IMR-90 (cell line): ENCODE results near the gene LNX1. TPM values are rescaled to one million over a fixed set of nuclear protein-coding genes. Genes with fewer than 3 reads are reported as not detected.
A peak's percentile ranks its signal among the peaks of the same experiment; 100 is the strongest.

Source experiments
- ATAC-seq: fragments of 200-7000 bp; cut with Tn5 transposase; 2 replicates; pipeline ENCODE4 v1.9.1; 2020; ENCODE audit warnings: low read depth, mild to moderate bottlenecking, moderate library complexity
- BruUV-seq: library from RNA; stranded (reverse); fragments of 400-500 nt; replicated peaks from 2 replicates; lab custom pipeline; 2021; lab: Mats Ljungman, UMichigan
- CTCF ChIA-PET: fragments of 300-600 bp; formaldehyde crosslinking; extraction: SDS; loops from one replicate; lab custom pipeline; 2021; ENCODE audit warnings: antibody characterized with exemption; lab: Yijun Ruan, JAX
- POLR2A ChIA-PET: fragments of 300-600 bp; sonication (Branson Sonifier 250); formaldehyde crosslinking; loops from one replicate; lab custom pipeline; 2022; ENCODE audit warnings: antibody characterized with exemption; ENCODE audit not compliant: unreplicated experiment; lab: Charles Lee
- DNase-seq: peaks from one replicate; pipeline ENCODE4 v3.0.0; 2013
- H2AFZ ChIP-seq: replicated peaks from 2 replicates; pipeline ENCODE3; 2013; ENCODE audit warnings: low read length, mild to moderate bottlenecking; ENCODE audit not compliant: poor library complexity
- H2AK5ac ChIP-seq: 2 replicates; pipeline ENCODE4 v1.6.1; 2013; ENCODE audit warnings: low read depth, low read length, inconsistent platforms
- H2AK9ac ChIP-seq: replicated peaks from 2 replicates; pipeline ENCODE3; 2013; ENCODE audit warnings: mild to moderate bottlenecking, low read depth, low read length, moderate library complexity; ENCODE audit not compliant: poor library complexity
- H2BK120ac ChIP-seq: 2 replicates; pipeline ENCODE4 v1.6.1; 2013; ENCODE audit warnings: low read depth, low read length, inconsistent platforms
- H2BK15ac ChIP-seq: 3 replicates; pipeline ENCODE4 v1.6.1; 2013; ENCODE audit warnings: low read depth, low read length, inconsistent platforms
- H2BK20ac ChIP-seq: 2 replicates; pipeline ENCODE4 v1.6.1; 2013; ENCODE audit warnings: low read depth, mild to moderate bottlenecking, inconsistent platforms, low read length, moderate library complexity
- H2BK5ac ChIP-seq: 2 replicates; pipeline ENCODE4 v1.6.1; 2013; ENCODE audit warnings: mild to moderate bottlenecking, low read depth, low read length, inconsistent platforms; ENCODE audit not compliant: poor library complexity, severe bottlenecking
- H3K14ac ChIP-seq: replicated peaks from 2 replicates; pipeline ENCODE4 v1.6.1; 2013; ENCODE audit warnings: low read depth, low read length, inconsistent platforms
- H3K18ac ChIP-seq: 2 replicates; pipeline ENCODE4 v1.6.1; 2013; ENCODE audit warnings: low read depth, low read length, control low read depth
- H3K23ac ChIP-seq: 2 replicates; pipeline ENCODE4 v1.6.1; 2013; ENCODE audit warnings: low read depth, low read length, inconsistent platforms
- H3K27ac ChIP-seq: 2 replicates; pipeline ENCODE4 v1.5.1; 2013; ENCODE audit warnings: mild to moderate bottlenecking, control low read depth, low read length; ENCODE audit not compliant: insufficient read depth
- H3K27me3 ChIP-seq: 2 replicates; pipeline ENCODE4 v1.6.1; 2013; ENCODE audit warnings: low read length; ENCODE audit not compliant: control insufficient read depth, insufficient read depth
- H3K36me3 ChIP-seq: 2 replicates; pipeline ENCODE4 v1.6.1; 2013; ENCODE audit warnings: low read length, mixed read lengths; ENCODE audit not compliant: control insufficient read depth, insufficient read depth
- H3K4ac ChIP-seq: 2 replicates; pipeline ENCODE4 v1.6.1; 2013; ENCODE audit warnings: low read depth, low read length, inconsistent platforms
- H3K4me1 ChIP-seq: 2 replicates; pipeline ENCODE4 v1.6.1; 2013; ENCODE audit warnings: low read length, mixed read lengths; ENCODE audit not compliant: control insufficient read depth, insufficient read depth
- H3K4me2 ChIP-seq: 2 replicates; pipeline ENCODE4 v1.6.1; 2013; ENCODE audit warnings: low read depth, mild to moderate bottlenecking, control low read depth, low read length, moderate library complexity
- H3K4me3 ChIP-seq: 2 replicates; pipeline ENCODE4 v1.5.1; 2013; ENCODE audit warnings: low read depth, mild to moderate bottlenecking, control low read depth, low read length, moderate library complexity; ENCODE audit not compliant: insufficient read depth
- H3K56ac ChIP-seq: 2 replicates; pipeline ENCODE4 v1.6.1; 2013; ENCODE audit warnings: low read length, inconsistent platforms; ENCODE audit not compliant: insufficient read depth; ENCODE audit errors: extremely low read depth
- H3K79me1 ChIP-seq, 2 experiments: 2 replicates each; pipeline ENCODE4 v1.6.1; 2013; ENCODE audit warnings: low read length in 2 of 2, inconsistent platforms in 1 of 2, low read depth in 1 of 2
- H3K9ac ChIP-seq: 2 replicates; pipeline ENCODE4 v1.6.1; 2013; ENCODE audit warnings: low read depth, low read length, control low read depth
- H3K9me1 ChIP-seq: 2 replicates; pipeline ENCODE4 v1.6.1; 2013; ENCODE audit warnings: low read length, inconsistent platforms; ENCODE audit not compliant: insufficient read depth
- H3K9me3 ChIP-seq: 2 replicates; pipeline ENCODE4 v1.6.1; 2013; ENCODE audit warnings: low read length; ENCODE audit not compliant: control insufficient read depth, insufficient read depth
- H4K20me1 ChIP-seq: 2 replicates; pipeline ENCODE4 v1.6.1; 2013; ENCODE audit warnings: low read length, inconsistent platforms; ENCODE audit not compliant: insufficient read depth
- H4K5ac ChIP-seq: 2 replicates; pipeline ENCODE4 v1.6.1; 2013; ENCODE audit warnings: mild to moderate bottlenecking, low read depth, low read length, control low read depth
- H4K8ac ChIP-seq, 2 experiments: 2 replicates each; pipeline ENCODE4 v1.6.1; 2013; ENCODE audit warnings: low read depth in 2 of 2, low read length in 2 of 2, control low read depth in 1 of 2, inconsistent platforms in 1 of 2
- H4K91ac ChIP-seq: 2 replicates; pipeline ENCODE4 v1.6.1; 2013; ENCODE audit warnings: low read depth, low read length, inconsistent platforms; ENCODE audit not compliant: insufficient read depth
- CEBPB ChIP-seq: IDR thresholded peaks from 2 replicates; pipeline ENCODE4 v1.6.1; 2012; ENCODE audit warnings: low read depth, low read length, improper control_type of control experiment
- MAZ ChIP-seq: IDR thresholded peaks from 2 replicates; pipeline ENCODE4 v1.6.1; 2012; ENCODE audit warnings: low read depth, mild to moderate bottlenecking, low read length, improper control_type of control experiment, moderate library complexity, borderline replicate concordance
- POLR2A ChIP-seq: IDR thresholded peaks from 2 replicates; pipeline ENCODE4 v1.6.1; 2012; ENCODE audit warnings: mild to moderate bottlenecking, low read depth, low read length
- RAD21 ChIP-seq: IDR thresholded peaks from 2 replicates; pipeline ENCODE4 v1.6.1; 2012; ENCODE audit warnings: low read length, improper control_type of control experiment
- SMC3 ChIP-seq: fragments of 150-350 bp; IDR thresholded peaks from 2 replicates; pipeline ENCODE4 v1.6.1; 2016; ENCODE audit warnings: low read depth, mild to moderate bottlenecking, antibody characterized with exemption, low read length, moderate library complexity
- WGBS, 2 experiments: methylation state at CpG; one replicate each; pipeline versions ENCODE4 v1.1.5 to v1.1.7; 2013; ENCODE audit warnings: missing lambda C conversion rate in 2 of 2; ENCODE audit not compliant: insufficient read length in 1 of 2; ENCODE audit errors: extremely low coverage in 2 of 2; 5-methylcytosine and 5-hydroxymethylcytosine counted together
- dilution Hi-C: fragments of 300-500 bp; cut with HindIII; formaldehyde crosslinking; loops from one replicate; pipeline ENCODE4 v1.14.3; 2018; ENCODE audit warnings: low sequenced_read_pairs; ENCODE audit not compliant: unreplicated experiment
- in situ Hi-C: fragments of 300-500 bp; cut with MboI; formaldehyde crosslinking; loops from 3 replicates; pipeline ENCODE4 v1.14.3; 2019; ENCODE audit warnings: low sequenced_read_pairs, inconsistent platforms, mixed read lengths
- intact Hi-C: fragments of 100-400 bp; cut with micrococcal nuclease; formaldehyde crosslinking; loops from 2 replicates; pipeline ENCODE4 v1.10.0; 2022
- polyA plus RNA-seq, 3 experiments: library from polyadenylated mRNA; depleted of rRNA; stranded (reverse); fragments of >200 nt; gene quantifications; 2 replicates each; pipeline ENCODE4 v1.2.3, GENCODE V29; 2012; ENCODE audit warnings: low replicate concordance in 1 of 3
- total RNA-seq: library from RNA; depleted of rRNA; stranded (reverse); fragments of >200 nt; gene quantifications from 2 replicates; pipeline ENCODE4 v1.2.3, GENCODE V29; 2012
- TF ChIP-seq, protein P1 (sequence below): fragments of 150-350 bp; IDR thresholded peaks from 2 replicates; pipeline ENCODE4 v1.6.1; 2017; ENCODE audit warnings: mild to moderate bottlenecking, antibody characterized with exemption, low read length, low read depth
- TF ChIP-seq, protein P2 (sequence below): conservative IDR thresholded peaks from 2 replicates; pipeline ENCODE4 v1.5.1; 2012; ENCODE audit warnings: mild to moderate bottlenecking, low read depth, low read length, improper control_type of control experiment

The LNX1 gene
- total and polyA plus RNA-seq, 2 of the 4 experiments (the other 2 are of a cell fraction): 0.15 to 0.36 TPM

DNA sequence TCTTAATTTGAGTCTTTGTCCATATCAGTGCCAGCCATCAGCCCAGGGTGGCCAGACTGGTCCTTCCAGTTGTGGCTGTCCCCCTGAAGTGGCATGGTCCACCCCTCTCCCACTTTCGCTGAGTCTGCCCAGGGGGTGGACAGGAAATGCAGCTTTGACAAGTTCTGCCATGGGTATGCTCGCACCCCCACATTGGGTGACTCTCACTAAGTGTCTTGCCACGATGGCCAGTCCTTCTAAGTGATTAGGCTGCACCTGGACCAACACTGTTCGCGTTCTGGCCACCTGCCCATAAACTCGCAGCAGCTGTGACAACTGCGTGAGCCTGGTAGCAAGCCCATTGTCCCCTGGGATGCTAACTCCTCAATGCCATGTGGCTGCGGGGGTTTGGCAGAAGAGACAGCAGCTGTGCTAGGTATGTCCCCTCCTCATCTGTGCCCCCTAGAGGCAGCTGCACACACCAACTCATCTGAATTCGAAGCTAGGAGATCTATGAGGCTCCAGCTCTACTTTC lies 10.0 kb upstream of the LNX1 start:
- no peak overlapping the region for H3K56ac ChIP-seq
- H3K4me1 ChIP-seq: no peaks in the 10 kb centered on the region; the same call in none of the 2 replicates
- POLR2A ChIA-PET: no interaction called here
- H2BK20ac ChIP-seq: peak overlapping the region; percentile 40; the same call in 1 of the 2 replicates
- peak overlapping the region; percentile 57; the same call in 1 of the 2 replicates for H2BK120ac ChIP-seq
- no peak overlapping the region for H3K9ac ChIP-seq
- TF ChIP-seq SMC3: no peak
- 0 out of 2 replicates have a peak, but pooled peaks have one; percentile 22 for TF ChIP-seq RAD21
- TF ChIP-seq MAZ: no peak
- TF ChIP-seq, protein P1, sequence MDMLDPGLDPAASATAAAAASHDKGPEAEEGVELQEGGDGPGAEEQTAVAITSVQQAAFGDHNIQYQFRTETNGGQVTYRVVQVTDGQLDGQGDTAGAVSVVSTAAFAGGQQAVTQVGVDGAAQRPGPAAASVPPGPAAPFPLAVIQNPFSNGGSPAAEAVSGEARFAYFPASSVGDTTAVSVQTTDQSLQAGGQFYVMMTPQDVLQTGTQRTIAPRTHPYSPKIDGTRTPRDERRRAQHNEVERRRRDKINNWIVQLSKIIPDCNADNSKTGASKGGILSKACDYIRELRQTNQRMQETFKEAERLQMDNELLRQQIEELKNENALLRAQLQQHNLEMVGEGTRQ: no peak
- TF ChIP-seq, protein P2, sequence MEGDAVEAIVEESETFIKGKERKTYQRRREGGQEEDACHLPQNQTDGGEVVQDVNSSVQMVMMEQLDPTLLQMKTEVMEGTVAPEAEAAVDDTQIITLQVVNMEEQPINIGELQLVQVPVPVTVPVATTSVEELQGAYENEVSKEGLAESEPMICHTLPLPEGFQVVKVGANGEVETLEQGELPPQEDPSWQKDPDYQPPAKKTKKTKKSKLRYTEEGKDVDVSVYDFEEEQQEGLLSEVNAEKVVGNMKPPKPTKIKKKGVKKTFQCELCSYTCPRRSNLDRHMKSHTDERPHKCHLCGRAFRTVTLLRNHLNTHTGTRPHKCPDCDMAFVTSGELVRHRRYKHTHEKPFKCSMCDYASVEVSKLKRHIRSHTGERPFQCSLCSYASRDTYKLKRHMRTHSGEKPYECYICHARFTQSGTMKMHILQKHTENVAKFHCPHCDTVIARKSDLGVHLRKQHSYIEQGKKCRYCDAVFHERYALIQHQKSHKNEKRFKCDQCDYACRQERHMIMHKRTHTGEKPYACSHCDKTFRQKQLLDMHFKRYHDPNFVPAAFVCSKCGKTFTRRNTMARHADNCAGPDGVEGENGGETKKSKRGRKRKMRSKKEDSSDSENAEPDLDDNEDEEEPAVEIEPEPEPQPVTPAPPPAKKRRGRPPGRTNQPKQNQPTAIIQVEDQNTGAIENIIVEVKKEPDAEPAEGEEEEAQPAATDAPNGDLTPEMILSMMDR: 0 out of 2 replicates have a peak, but pooled peaks have one; percentile 19
- no peak for TF ChIP-seq POLR2A
- no peak for TF ChIP-seq CEBPB
- no peak overlapping the region for H2AK9ac ChIP-seq
- H4K5ac ChIP-seq: peak overlapping the region; percentile 23; the same call in 1 of the 2 replicates
- no peaks in the 10 kb centered on the region for H3K27me3 ChIP-seq
- BruUV-seq: no TSS peak
- H3K79me1 ChIP-seq: no peaks in the 10 kb centered on the region
- H3K27ac ChIP-seq: no peak overlapping the region
- H3K4me3 ChIP-seq: no peak overlapping the region
- peak overlapping the region; percentile 37; the same call in 2 of the 3 replicates for H2BK15ac ChIP-seq
- no peak overlapping the region for H3K14ac ChIP-seq
- no peak overlapping the region for H3K18ac ChIP-seq
- H3K9me1 ChIP-seq: no peaks in the 10 kb centered on the region
- H3K23ac ChIP-seq: no peak overlapping the region
- H4K8ac ChIP-seq: no peak overlapping the region
- in situ Hi-C loops: no loop called here
- CTCF ChIA-PET: no interaction called here
- DNase-seq (no peak), ATAC-seq (no peak; the same call in 1 of the 2 replicates)
- H3K4ac ChIP-seq: 0 out of 2 replicates have a peak overlapping the region, but pooled peaks have one; percentile 29
- H3K9me3 ChIP-seq: no peaks in the 10 kb centered on the region
- peak overlapping the region; percentile 61 for H2AFZ ChIP-seq
- WGBS, 2 experiments: 93% methylated on average over 5 of the region's 9 CpGs; no CpG with 5 or more reads in 1 of the 2 experiments
- no peak overlapping the region; the same call in 1 of the 2 replicates for H4K91ac ChIP-seq
- H4K20me1 ChIP-seq: no peaks in the 10 kb centered on the region
- dilution Hi-C loops: no loop called here
- no peaks in the 10 kb centered on the region for H3K36me3 ChIP-seq
- intact Hi-C loops: no loop called here
- H2BK5ac ChIP-seq: no peak overlapping the region
- peak overlapping the region; percentile 45; the same call in 1 of the 2 replicates for H2AK5ac ChIP-seq
- no peak overlapping the region for H3K4me2 ChIP-seq
